ENCODE data around the gene EIF2B2.

DNA sequence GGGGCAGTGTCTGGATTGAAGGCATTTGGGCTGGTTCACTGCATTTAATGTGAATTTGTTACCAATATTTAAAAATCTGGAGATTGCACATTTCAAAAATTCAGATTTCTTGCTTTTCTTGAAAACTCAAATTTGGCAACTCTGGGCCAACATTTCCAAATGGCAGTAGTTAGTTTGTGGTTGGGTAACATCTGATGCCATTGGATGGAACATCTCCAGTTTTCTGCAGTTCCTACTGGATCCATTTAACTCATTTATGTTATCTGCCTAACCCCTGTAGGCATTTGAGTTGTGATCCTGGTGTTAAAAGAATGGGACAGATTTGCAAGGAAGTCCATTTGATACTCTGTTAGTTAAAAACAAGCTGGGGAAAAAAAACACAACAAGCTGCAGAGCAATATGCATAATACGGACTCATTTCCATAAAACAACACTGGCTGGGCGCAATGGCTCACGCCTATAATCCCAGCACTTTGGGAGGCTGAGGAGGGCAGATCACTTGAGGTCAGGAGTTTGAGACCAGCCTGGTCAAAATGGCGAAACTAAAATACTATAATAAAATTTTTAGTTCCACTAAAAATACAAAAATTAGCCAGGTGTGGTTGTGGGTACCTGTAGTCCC is 7.9 kb downstream of the EIF2B2 start:
- no peak for TF ChIP-seq EZH2 (IDR thresholded peaks at IDR 0.05; ENCODE audit: insufficient read depth, poor library complexity, severe bottlenecking)
- TF ChIP-seq EZH2phosphoT487 (IDR thresholded peaks at IDR 0.05; ENCODE audit: insufficient read depth, low read depth), result no peak
